ENCODE results near the gene RIPK4.
"Not testable (repeated sequence)": the region's sequence is repeated elsewhere in the genome, so short reads cannot be mapped to it uniquely, and the experiment has no call there.

RIPK4 gene

DNA sequence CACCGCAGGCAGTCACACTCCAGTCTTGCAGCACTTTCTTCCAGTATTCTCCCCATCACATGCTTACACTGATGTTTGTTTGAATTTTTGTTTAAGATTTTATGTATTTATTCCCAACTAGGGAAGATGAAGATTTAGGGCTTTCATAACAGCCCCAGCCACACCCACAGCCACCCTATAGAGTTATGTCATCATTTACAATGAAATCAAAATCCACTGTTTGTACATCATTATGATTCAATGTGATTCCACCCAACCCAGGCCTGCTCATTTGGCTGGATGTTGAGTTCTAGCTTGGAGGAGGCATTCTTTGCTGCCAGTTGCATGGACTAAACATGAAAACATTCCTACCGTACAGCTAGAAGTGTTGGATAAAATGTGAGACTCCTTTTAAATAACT lies 35.8 kb downstream of the RIPK4 start:
- DNase-seq: no peak

DNA sequence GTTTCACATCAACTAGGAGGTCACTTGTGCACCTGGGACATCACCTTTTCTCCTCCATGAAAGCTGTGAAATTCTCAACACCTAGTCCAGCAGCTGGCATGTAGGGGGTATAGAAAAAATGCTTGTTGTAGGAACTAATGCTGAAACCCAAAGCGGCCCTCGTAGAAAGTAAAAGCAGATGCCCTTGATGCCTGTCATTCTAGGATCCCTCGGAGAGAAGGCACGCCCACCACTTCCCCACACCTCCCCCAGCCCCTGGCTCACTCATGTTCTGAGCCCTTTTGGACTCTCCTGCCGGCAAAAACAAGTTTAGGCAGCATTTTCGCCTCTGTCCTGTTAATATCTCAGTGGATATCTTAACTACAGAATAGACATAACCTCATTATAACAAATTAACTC lies 36.5 kb downstream of the RIPK4 start:
- no peak for DNase-seq

DNA sequence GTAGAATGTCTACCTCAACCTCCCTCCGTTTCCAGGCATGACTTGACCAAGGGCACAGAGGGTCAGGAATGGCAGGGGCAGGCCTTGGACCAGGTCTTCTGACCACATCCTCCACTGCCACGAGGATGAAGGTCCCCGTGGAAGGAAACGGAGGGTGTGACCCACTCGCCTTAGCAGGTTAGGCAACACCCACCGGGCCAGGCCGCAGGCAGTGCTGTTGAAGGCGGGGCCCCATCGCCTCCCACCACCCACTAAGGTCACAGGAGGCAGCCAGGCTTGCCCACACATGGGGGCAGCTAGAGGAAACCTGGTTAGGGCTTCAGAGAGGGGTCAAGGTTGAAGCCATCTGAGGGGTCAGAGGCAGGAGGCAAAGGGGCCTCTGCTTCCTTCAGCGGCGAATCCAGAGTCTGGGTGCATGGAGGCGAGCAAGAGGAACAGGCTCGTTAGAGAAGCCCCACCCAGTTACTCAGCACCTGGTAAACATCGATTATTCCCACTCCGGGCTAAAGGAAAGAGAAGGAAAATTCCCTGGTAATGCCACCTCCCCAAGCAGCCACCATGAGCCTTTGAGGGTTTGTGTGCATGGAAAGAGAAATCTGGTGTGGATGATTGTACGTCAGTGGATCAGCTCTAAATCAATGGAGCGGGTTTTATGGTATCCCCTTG lies 37.0 kb downstream of the RIPK4 start:
- no peak for DNase-seq

DNA sequence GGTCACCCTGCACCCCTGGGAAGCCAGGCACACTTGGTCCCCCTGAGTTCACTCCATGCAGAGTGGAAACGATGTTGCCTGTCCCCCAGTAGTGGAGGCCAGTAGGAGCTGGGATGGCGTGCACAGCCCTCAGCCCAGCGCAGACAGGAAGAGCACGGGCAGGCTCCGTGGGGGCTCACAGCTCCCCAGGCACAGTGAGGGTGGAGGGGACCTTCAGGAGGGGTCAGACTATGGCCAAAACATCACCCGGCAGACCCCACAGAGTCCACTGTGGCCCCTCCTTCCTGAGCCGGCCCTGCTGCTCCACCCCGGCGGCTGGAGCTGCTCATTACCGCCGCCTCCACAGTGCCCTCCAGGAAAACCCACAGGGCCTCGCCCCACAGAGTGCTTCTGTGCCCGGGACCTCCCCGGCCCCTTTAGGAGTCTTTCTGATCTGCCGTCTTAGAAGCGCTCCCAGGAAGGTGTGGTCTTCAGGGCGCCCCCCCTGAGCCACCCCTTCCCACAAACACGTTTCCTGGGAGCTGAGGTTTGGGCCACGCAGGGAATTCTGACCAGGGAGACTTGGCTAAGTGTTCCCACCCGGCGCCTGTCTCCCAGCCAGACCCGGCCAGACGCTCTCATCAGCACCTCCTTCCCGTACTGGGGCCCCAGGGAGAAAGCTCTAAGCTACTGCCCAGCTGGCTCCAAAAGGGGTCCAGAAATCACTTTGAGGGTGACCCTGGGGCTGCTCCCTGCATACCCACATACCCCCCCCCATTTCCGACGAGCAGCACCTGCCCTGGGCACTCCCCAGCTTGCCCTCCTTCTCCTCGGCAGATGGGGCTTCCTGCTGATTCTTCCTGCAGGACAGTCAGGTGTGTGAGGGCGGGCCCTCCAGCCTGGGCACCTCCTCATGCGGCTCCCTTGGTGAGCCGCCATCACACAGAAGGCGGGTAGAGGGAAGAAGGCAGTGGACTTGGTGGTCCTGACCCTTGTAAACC lies 38.8 kb downstream of the RIPK4 start:
- DNase-seq: no peak

DNA sequence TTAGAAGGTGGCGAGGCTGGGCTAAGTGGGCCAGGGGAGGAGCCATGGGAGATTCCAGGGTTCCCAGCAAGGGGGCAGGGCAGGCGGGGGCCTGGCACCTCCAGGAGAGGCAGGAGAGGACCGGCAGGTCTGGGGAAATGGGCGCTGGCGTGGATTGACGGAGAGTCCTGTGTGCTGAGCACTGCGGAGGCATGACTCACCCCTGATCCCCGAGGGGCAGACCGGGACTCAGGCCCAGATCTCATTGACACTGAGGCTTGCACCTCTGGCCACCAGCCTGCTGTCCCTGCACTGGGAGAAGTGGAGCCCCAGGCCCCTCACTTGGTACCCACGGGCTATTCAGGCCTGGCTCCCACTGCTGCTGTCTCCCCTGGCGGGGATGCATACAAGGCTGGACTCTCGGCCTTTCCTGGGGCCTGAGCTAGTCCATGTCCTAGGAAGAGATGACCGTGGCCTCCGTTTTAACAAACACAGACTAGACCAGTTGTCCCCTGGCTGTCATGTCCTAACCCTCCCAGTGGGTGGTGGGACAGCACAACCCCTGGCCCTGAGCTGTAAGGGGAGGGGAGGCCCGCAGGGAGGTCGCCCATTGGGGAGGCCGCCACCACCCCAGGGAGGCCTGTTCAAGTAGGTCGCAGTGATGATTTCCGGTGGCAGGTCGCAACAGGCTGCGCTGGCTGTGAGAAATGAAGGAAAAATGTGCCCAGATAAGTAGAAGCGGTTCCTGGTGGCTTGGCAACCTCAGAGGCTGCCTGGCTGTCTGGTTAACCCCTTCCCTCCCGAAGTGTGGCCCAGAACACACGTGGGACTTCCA lies 39.7 kb downstream of the RIPK4 start:
- no peak for DNase-seq

DNA sequence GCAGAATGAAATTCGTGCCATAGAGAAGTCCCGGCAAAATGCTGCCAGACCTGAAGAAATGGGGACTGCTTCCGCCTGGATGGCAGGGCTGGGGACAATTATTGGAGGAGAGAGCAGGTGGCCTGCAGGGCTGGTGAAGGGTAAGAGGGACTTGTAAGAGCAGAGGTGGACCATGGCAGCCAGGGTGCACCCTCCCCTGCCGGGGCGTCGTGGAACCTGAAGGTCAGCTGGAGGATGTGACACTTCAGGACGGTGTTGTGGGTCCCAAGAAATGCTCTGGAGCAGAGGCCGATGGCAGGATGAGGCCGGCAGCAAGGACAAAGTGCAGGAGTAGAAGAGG lies 40.3 kb downstream of the RIPK4 start:
- no peak for DNase-seq

DNA sequence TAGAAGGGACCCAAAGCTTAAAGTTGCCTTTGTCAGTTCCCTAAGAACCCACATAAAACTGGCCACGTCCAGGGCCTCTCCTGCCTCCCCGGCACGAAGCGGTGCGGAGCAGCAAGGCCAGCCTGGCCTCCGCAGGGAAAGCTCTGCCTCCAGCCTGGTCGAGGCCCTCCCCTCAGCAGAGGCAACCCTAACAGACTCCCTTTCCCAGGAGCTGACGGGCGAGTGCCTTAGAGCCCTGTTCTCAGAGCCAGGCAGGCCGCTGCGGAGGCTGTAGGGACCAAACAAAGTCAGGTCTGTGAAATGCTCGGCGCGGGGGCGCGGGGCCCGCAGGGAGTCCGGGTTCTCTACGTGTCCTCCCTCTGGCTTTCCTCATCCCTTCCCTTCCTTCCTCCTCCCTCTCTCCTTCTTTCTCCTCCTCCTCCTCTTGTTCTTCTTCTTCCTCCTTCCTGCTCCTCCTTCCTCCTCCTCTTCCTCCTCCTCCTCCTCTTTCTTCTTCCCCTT lies 40.7 kb downstream of the RIPK4 start:
- DNase-seq: no peak

DNA sequence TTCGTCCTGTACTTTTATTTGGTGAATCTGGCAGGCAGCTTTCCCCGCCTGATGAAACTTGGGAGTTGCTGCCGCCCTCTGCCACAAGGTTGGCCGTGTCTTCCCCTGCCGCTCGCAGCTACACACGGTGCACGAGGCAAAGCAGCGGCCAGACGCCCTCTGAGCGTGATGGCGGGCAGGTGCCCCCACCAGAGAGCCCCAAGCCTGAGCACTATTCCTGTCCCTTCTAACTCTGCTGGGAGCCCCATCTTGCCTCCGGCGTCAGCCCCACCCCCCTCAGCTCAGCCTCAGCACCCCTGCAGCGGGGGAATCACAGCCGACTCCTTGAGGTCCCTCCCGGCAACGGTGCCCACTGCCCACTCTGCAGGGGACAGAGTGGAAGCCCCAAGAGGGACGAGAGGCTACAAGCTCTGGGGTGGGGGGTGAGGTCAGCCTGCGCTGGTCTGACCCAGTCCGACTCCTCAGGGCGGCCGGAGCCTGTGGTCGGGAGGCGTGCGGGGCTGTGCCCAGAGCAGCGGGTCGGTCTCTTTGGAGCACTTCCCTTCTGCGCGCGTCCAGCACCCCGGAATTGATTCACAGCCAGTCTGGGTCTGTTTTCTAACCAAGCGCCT lies 41.3 kb downstream of the RIPK4 start:
- no peak for DNase-seq

DNA sequence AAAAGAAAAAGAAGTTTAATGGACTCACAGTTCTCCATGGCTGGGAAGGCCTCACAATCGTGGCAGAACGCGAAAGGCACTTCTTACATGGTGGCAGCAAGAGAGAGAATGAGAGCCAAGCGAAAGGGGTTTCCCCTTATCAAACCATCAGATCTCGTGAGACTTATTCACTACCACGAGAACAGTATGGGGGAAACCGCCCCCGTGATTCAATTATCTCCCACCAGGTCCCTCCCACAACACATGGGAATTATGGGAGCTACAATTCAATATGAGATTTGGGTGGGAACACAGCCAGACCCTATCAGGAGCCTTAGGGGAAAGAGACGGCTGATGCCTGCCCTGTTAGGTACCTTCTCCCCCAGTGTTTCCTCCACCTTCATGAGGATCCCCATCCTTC lies 43.0 kb downstream of the RIPK4 start:
- DNase-seq: not testable (repeated sequence)

DNA sequence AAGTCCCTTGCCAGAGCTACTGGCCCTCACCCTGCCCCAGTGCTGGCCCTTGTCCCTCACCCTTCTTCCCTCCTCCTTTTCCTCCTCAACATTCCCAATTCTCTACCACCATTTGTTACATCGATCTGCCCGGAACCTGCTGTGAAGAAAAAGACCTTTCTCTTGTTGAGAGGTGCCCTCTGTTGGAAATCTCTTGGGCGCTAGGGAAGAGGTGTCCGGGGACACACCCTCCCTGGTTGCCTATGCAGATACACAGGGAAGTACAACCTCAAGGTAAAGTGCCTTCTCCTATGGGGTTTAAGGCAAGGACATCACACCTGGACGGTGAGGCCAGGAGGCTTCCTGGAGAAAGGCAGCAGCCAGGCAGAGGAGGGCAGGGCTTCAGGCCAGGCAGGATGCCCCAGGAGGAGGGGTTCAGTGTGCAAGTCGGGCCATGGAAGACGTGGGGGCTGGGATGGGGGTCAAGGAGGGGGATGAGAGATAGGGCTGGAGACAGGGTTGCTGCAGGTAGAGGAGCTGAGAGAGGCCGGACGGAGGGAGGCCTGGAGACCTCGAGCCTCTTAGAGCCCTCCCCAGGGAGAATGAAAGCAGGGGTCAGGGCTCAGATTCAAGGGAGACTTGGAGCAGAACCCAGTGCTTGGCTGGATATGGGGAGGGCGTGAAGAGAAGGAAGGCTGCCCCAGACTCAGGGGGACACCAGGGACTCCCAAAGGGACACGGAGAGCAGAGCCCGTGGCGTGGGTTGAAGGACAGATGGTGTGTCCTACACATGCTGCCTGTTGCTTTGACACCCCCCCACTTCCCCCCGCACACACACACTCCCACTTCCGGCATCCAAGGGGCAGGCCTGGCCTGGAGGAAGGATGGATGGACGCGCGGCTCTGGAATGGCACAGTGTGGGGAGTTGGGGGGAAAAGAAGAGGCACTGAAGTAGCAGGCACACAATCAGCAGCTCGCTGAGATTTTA lies 44.5 kb downstream of the RIPK4 start:
- DNase-seq: no peak

DNA sequence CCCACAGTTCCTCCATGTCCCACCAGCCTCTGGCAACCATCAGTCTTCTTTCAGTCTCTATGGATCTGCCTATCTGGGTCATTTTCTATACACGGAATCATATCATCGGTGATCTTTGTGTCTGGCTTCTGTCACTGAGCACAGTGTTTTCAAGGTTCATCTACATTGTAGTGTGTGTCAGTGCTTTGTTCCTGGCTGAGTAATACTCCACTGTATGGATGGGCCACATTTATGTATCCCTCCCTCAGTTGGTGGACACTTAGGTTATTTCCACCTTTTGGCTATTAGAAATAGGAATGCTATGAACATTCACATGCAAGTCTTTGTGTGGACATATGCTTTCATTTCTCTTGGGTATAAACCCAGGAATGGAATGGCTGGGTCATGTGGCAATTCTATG lies 46.6 kb downstream of the RIPK4 start:
- no peak for DNase-seq

DNA sequence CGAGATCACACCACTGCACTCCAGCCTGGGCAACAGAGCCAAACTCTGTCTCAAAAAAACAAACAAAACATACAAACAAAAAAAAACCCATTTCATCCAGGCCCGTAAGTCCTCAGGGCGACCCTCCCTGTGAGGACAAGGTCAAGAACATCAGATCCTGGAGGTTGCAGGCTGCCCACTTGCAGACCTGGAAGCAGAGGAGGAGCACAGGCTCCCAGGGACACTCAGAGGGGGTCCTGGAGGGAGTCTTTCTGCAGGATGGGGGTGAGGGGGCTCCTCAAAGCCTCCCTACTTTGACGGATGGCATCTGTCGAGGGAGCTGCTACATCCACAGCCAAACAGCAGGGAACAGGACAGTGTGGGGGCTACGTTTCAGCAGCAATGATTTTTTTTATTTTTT lies 47.2 kb downstream of the RIPK4 start:
- DNase-seq: no peak

DNA sequence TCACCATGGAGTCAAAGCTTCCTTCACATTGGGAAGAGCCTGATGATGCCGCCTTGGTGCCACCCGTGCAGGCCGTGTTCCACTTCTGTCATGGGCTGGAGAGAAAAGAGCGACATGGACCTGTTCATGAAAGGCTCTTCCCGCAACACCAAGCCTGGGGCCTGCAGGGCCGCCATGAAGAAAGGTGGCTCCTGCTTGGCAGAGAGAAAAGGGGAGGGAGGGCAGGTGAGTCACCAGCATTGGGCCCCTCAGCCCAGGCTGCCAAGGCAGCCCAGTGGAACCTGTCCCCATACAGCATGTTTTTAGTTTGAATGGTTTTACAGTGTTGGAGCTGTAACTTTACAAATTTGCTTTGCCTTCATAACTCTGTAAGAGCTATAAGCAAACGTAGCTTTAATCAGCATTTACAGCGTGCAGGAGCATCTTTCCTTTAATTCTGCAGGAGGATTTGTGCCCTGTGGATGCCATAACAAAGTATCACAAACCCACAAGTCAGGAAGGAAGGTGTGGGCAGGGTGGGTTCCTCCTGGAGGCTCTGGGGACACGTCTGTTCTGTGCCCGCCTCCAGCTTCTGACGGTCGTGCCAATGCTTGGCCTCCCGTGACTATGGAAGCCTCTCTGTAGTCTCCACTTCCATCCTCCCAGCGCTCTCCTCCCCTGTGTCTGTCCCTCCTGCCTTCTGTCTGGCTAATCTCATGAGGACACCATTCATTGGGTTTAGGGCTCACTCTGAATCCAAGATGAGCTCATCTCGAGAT lies 49.1 kb downstream of the RIPK4 start:
- no peak for DNase-seq

DNA sequence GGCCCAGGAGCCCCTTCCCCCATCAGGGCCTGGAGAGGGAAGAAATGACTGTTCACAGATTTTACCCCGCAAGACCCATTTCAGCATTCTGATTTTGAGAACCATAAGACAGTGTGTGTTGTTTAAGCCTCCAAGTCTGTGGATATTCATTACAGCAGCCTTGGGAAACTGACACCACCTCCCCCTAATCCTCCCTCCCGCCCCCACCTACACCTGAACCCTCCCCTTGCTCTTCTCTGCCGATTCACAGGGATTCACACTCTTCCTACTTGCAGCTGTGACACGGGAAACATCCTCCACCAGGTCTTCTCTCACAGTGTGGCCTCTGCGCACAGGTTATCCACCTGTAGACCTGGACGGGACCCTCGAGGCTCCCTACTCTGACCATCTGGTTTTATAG lies 50.1 kb downstream of the RIPK4 start:
- no peak for DNase-seq

DNA sequence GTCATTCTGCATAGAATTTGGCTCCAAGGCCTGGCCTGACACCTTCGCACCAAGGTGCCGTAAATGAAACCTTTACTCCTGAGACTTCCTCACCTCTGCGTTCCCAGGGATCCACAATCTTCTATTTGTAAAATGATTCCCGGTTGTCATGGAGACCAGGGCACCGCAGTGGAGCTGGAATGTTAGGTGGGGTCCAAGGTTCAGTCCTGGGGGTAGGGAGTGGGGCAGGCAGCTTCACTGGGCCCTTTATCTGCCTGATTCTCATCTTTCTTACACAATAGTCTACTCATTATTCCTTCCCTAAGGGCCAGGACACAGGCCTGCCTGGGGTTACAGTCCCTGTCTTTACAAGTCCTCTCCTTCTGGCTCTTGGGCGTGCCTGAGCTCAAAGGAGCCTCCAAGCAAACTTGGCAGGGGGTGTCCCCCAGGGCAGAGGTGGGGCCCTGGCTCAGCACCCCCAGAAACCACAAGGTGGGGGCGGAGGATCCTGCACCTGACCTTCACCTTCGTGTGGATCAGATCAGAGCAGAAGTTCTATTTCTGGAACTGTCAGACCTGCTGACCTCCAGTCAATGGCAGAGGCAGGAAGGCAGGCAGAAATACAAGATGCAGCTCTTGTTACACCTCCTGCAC lies 51.1 kb downstream of the RIPK4 start:
- no peak for DNase-seq

DNA sequence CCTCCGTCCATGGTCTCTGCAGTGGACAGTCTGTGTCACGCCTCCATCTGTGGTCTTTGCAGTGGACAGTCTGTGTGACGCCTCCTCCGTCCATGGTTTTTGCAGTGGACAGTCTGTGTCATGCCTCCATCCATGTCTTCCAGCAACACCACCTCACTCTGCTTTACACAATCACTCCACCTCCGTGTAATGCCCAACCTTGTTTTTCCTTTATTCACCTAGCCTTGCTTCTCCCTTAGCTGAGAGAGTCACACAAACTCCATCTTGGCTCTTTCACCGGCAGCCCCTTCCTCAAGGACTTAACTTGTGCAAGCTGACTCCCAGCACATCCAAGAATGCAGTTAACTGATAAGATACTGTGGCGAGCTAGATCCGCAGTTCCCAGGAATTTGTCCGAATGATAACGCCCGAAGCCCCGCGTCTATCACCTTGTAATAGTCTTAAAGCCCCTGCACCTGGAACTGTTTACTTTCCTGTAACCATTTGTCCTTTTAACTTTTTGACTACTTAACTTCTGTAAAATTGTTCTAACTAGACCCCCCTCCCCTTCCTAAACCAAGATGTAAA lies 52.5 kb downstream of the RIPK4 start:
- DNase-seq: not testable (repeated sequence)

DNA sequence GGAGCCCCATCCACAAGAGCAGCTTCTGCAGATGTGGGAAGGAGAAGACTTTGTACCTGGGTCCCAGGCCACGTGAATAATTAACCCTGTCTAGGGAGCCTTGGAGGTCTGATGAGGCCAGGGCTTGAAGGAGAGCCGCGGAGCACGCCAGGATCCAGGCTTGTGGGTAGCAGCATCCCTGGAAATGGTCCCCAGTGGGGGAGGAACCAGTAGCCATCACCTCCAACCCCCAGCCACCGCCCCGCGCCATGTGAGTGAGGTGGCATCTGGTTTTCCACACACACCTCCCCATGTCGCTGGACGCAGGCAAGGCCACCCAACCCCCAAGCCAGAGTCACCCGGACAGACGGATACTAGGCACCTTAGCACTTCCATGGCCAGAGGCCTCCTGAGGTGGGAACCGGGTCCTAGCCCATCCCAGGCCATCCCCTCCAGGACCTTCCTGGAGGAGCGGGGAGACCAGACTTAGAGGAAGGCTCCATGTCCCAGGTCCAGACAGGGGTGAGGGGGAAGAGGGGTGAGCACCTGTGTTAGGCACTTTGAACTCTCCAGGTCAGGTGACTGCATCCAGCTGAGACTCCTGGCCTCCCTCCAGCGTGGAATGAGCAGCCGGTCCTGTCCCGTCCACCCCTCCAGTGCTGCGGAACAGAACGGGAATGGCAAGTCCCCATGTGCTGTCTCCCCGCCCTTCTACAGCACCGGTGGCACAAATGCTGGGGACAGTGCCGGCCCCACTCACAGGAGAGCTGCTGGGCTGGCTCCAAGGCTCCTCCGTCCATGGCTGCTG lies 53.2 kb downstream of the RIPK4 start:
- DNase-seq: no peak

DNA sequence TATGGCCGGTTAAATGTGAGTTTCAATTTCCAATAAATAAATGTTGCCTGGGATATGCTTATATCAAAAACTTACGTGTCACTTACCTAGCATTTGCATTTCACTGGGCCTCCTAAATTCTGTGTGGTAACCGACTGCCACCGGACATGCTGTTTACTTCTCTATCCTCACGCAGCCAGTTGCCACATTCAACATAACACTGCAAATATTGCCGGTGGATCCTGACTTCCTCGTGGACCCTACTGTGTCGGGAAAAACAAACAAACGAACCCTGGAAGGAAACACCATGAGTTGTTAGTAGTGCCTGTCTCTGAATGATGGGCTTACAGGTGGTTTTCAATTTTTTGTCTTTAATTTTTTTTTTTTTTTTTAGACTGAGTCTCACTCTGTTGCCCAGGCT lies 54.1 kb downstream of the RIPK4 start:
- DNase-seq: no peak

DNA sequence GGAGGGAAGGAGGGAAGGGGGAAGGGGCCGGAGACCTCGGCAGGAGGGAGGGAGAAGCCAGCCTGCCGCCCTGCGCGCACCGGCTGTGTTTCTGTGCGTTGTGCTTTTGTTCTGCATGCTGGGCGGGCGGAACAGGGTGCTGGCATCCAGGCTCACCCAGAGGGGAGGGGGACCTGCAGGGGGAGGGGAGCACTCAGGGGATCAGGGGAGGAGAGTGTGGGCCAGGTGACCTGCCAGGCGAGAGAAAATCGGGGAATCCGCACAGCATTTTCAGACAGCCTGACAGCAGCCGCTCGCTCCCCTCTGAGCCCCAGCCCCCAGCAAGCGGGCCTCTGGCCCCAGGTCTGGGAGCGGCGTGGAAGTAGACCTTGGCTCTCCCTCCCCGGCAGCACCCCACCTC lies 54.7 kb downstream of the RIPK4 start:
- no peak for DNase-seq

All from NCI-H2081 treated with DMSO at 0.1 percent for 48 hours (cell line).